Karpas-422 (cell line): Measurements from ENCODE around the gene LNX1. TPM values are rescaled to one million over a fixed set of nuclear protein-coding genes. Genes with fewer than 3 reads are reported as not detected.

Experiments used
- DNase-seq: peaks from one replicate; pipeline ENCODE4 v3.0.0-alpha.2; 2015
- H2AFZ ChIP-seq: fragments of 200-600 bp; sonication (generic); 2 replicates; pipeline ENCODE4 v1.6.1; 2014; ENCODE audit warnings: antibody characterized with exemption, low read length, mixed read lengths
- H3K27ac ChIP-seq: fragments of 200-600 bp; sonication (generic); 2 replicates; pipeline ENCODE4 v1.5.1; 2014; ENCODE audit warnings: mild to moderate bottlenecking, low read length, moderate library complexity
- H3K27me3 ChIP-seq: fragments of 200-600 bp; sonication (generic); 2 replicates; pipeline ENCODE4 v1.6.1; 2014; ENCODE audit warnings: low read length, mixed read lengths
- H3K36me3 ChIP-seq: fragments of 200-600 bp; sonication (generic); 2 replicates; pipeline ENCODE4 v1.6.1; 2014; ENCODE audit warnings: low read length, mixed read lengths; ENCODE audit not compliant: insufficient read depth
- H3K4me1 ChIP-seq: fragments of 200-600 bp; sonication (generic); 2 replicates; pipeline ENCODE4 v1.6.1; 2014; ENCODE audit warnings: mild to moderate bottlenecking, low read length, mixed read lengths
- H3K4me2 ChIP-seq: fragments of 200-600 bp; sonication (generic); 2 replicates; pipeline ENCODE4 v1.6.1; 2014; ENCODE audit warnings: low read length, low read depth, mild to moderate bottlenecking; ENCODE audit not compliant: poor library complexity, severe bottlenecking
- H3K4me3 ChIP-seq: fragments of 200-600 bp; sonication (generic); 2 replicates; pipeline ENCODE4 v1.5.1; 2014; ENCODE audit warnings: mild to moderate bottlenecking, antibody characterized with exemption, low read length, mixed read lengths
- H3K79me2 ChIP-seq: fragments of 200-600 bp; sonication (generic); 2 replicates; pipeline ENCODE4 v1.6.1; 2014; ENCODE audit warnings: mild to moderate bottlenecking, low read length, mixed read lengths
- H3K9ac ChIP-seq: fragments of 200-600 bp; sonication (generic); 2 replicates; pipeline ENCODE4 v1.6.0; 2014; ENCODE audit warnings: low read length
- H3K9me2 ChIP-seq: fragments of 200-600 bp; sonication (generic), shearing (Covaris generic); replicated peaks from 2 replicates; pipeline ENCODE4 v1.6.0; 2014; ENCODE audit warnings: mild to moderate bottlenecking, low read length, moderate library complexity; ENCODE audit not compliant: insufficient read depth
- H3K9me3 ChIP-seq: fragments of 300-700, 200-600 bp; sonication (generic); 2 replicates; pipeline ENCODE4 v1.6.1; 2014; ENCODE audit warnings: low read length, mixed read lengths
- H4K20me1 ChIP-seq: fragments of 200-600 bp; sonication (generic); 2 replicates; pipeline ENCODE4 v1.6.1; 2014; ENCODE audit warnings: mild to moderate bottlenecking, antibody characterized with exemption, low read length, low read depth; ENCODE audit not compliant: insufficient read depth
- total RNA-seq: library from RNA; depleted of rRNA; stranded (reverse); fragments of >200 nt; shearing (Covaris generic); gene quantifications from 2 replicates; pipeline ENCODE4 v1.2.3, GENCODE V29; 2014; ENCODE audit warnings: low replicate concordance

The LNX1 gene
- total RNA-seq, 1 experiment from 2014 or later = not detected

- Histone ChIP-seq H3K9me2 (no peaks in the 10 kb centered on the region), H4K20me1 (no peaks in the 10 kb centered on the region), H3K36me3 (no peaks in the 10 kb centered on the region), H2AFZ (no peak overlapping the region), H3K4me1 (no peaks in the 10 kb centered on the region), H3K9ac (no peak overlapping the region), H3K4me3 (no peak overlapping the region), H3K79me2 (no peaks in the 10 kb centered on the region), H3K27ac (no peak overlapping the region), H3K27me3 (no peaks in the 10 kb centered on the region), H3K4me2 (no peak overlapping the region), H3K9me3 (no peaks in the 10 kb centered on the region)
- no peak for DNase-seq
These were observed 106.2 kb downstream of the LNX1 start for GRCh38 chr4:53484911-53485657.

- Histone ChIP-seq H4K20me1 (no peaks in the 10 kb centered on the region), H3K4me3 (no peak overlapping the region), H3K79me2 (no peaks in the 10 kb centered on the region), H3K4me1 (no peaks in the 10 kb centered on the region), H3K9me2 (no peaks in the 10 kb centered on the region), H3K9me3 (no peaks in the 10 kb centered on the region), H3K27me3 (no peaks in the 10 kb centered on the region), H3K36me3 (no peaks in the 10 kb centered on the region), H2AFZ (no peak overlapping the region), H3K27ac (no peak overlapping the region), H3K4me2 (no peak overlapping the region), H3K9ac (no peak overlapping the region)
- DNase-seq = no peak
These were observed 108.0 kb downstream of the LNX1 start for GRCh38 chr4:53483250-53483649.

DNA sequence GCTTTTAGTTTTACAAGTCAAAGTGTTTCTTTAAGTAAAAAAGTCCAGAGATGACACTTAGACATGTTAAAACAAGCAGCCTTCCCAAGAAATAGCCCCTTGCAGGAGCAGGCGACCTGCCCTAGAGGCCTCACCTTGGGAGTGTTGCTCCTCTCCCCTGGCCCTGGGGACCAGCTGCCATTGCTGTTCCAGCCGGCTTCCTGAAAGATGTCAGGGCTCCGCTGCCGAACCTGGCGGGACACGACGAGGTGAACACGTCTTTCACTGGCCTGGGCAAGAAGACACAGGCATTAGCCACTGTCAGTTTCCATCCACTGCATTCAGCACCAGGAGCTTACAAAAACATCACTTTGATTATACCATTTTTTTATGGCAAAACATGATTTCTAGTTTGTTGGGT, 109.7 kb downstream of the LNX1 start:
- Histone ChIP-seq H2AFZ (no peak overlapping the region), H3K9ac (no peak overlapping the region), H3K4me1 (no peaks in the 10 kb centered on the region), H3K9me3 (no peaks in the 10 kb centered on the region), H3K27me3 (no peaks in the 10 kb centered on the region), H3K4me3 (no peak overlapping the region), H3K4me2 (no peak overlapping the region), H3K27ac (no peak overlapping the region), H3K36me3 (no peaks in the 10 kb centered on the region), H4K20me1 (no peaks in the 10 kb centered on the region), H3K9me2 (no peaks in the 10 kb centered on the region), H3K79me2 (no peaks in the 10 kb centered on the region)
- DNase-seq = no peak

DNA sequence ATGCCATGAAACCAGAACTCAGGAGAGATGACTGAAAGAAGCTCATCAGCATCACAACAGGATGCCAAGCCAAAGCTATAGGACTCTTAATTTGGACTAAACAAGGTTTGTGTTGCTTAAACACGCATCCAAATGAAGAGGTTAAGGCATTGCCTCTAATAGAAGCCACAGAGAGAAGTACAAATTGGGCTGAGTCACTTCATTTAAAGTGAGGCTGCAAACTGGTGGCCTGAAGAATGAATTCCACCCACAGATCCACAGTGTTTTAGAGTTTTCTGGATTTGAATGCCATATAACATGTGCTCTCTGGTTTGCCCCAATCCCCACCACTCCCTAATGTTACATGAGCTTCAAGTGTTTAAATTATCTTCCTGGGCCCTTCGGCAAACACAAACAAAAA, 110.4 kb downstream of the LNX1 start:
- H3K9me2 ChIP-seq = no peaks in the 10 kb centered on the region
- no peak overlapping the region for H3K9ac ChIP-seq
- H3K4me1 ChIP-seq = no peaks in the 10 kb centered on the region
- no peak overlapping the region for H2AFZ ChIP-seq
- no peak overlapping the region for H3K4me3 ChIP-seq
- H4K20me1 ChIP-seq = no peaks in the 10 kb centered on the region
- H3K4me2 ChIP-seq = no peak overlapping the region
- H3K27me3 ChIP-seq = no peaks in the 10 kb centered on the region
- no peaks in the 10 kb centered on the region for H3K79me2 ChIP-seq
- H3K36me3 ChIP-seq = no peaks in the 10 kb centered on the region
- H3K9me3 ChIP-seq = no peaks in the 10 kb centered on the region
- no peak overlapping the region for H3K27ac ChIP-seq
- DNase-seq = no peak

DNA sequence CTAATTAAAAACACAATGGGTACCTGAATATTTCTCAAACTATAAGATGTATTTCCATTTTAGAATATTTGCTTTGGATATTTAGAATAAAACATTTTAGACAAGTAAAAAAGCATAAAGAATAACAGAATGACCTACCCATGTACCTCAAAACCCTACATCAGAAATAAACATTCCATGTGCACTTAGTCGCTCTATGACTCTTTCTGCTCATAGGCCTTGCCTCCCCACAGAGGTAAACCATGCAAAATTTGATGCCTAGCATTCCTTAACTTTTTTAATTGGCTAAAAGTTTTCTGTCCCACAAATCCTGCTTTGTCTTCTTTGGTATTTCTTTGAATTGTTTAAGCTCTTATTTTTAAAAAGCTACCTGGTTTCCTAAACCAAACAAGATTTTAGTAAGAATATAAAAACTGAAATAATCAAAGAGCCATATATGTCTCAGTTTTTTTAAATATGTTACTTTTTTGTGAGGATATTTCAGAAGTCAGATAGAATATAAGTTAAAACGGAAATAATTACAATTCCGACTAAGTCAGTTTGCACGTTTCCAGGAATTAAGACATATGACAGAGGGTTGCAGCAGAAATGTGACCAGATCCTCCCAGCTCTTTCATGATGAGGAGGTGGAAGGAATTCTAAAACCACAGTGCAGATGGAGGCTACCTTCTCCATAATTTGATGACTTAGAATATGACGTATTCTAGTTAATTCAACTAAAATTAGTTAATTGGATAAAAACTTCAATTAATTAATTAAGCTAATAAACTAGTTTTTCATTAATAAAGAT, 111.4 kb downstream of the LNX1 start:
- Histone ChIP-seq H3K9ac (no peak overlapping the region), H3K4me2 (no peak overlapping the region), H3K4me3 (no peak overlapping the region), H2AFZ (no peak overlapping the region), H4K20me1 (no peaks in the 10 kb centered on the region), H3K9me3 (no peaks in the 10 kb centered on the region), H3K27ac (no peak overlapping the region), H3K36me3 (no peaks in the 10 kb centered on the region), H3K4me1 (no peaks in the 10 kb centered on the region), H3K27me3 (no peaks in the 10 kb centered on the region), H3K9me2 (no peaks in the 10 kb centered on the region), H3K79me2 (no peaks in the 10 kb centered on the region)
- no peak for DNase-seq

- H3K9me3 ChIP-seq = no peaks in the 10 kb centered on the region
- no peaks in the 10 kb centered on the region for H3K4me1 ChIP-seq
- H3K9me2 ChIP-seq = no peaks in the 10 kb centered on the region
- no peak for DNase-seq
- H2AFZ ChIP-seq = no peak overlapping the region
- H3K36me3 ChIP-seq = no peaks in the 10 kb centered on the region
- no peak overlapping the region for H3K4me3 ChIP-seq
- no peaks in the 10 kb centered on the region for H3K27me3 ChIP-seq
- H3K79me2 ChIP-seq = no peaks in the 10 kb centered on the region
- no peak overlapping the region for H3K9ac ChIP-seq
- no peaks in the 10 kb centered on the region for H4K20me1 ChIP-seq
- no peak overlapping the region for H3K4me2 ChIP-seq
- H3K27ac ChIP-seq = no peak overlapping the region
These were observed 112.4 kb downstream of the LNX1 start for GRCh38 chr4:53478671-53479456.

GRCh38 chr4:53477636-53478035, 113.7 kb downstream of the LNX1 start:
- Histone ChIP-seq H3K9ac (no peak overlapping the region), H3K9me2 (no peaks in the 10 kb centered on the region), H3K4me2 (no peak overlapping the region), H3K36me3 (no peaks in the 10 kb centered on the region), H3K4me3 (no peak overlapping the region), H3K9me3 (no peaks in the 10 kb centered on the region), H3K27me3 (no peaks in the 10 kb centered on the region), H3K4me1 (no peaks in the 10 kb centered on the region), H2AFZ (no peak overlapping the region), H3K27ac (no peak overlapping the region), H3K79me2 (no peaks in the 10 kb centered on the region), H4K20me1 (no peaks in the 10 kb centered on the region)
- DNase-seq = no peak

GRCh38 chr4:53477038-53477565, 114.2 kb downstream of the LNX1 start:
- no peaks in the 10 kb centered on the region for H3K79me2 ChIP-seq
- H3K27ac ChIP-seq = no peak overlapping the region
- DNase-seq = no peak
- no peak overlapping the region for H2AFZ ChIP-seq
- H3K4me2 ChIP-seq = no peak overlapping the region
- no peaks in the 10 kb centered on the region for H3K9me3 ChIP-seq
- H3K4me1 ChIP-seq = no peaks in the 10 kb centered on the region
- H3K4me3 ChIP-seq = no peak overlapping the region
- H3K9me2 ChIP-seq = no peaks in the 10 kb centered on the region
- H4K20me1 ChIP-seq = no peaks in the 10 kb centered on the region
- no peaks in the 10 kb centered on the region for H3K27me3 ChIP-seq
- H3K9ac ChIP-seq = no peak overlapping the region
- H3K36me3 ChIP-seq = no peaks in the 10 kb centered on the region
